ENCODE results near the gene CALU. TPM values are rescaled to one million over a fixed set of nuclear protein-coding genes. Genes with fewer than 3 reads are reported as not detected.

The CALU gene
- polyA plus RNA-seq, 1 donor = 214 TPM

GRCh38 chr7:128725531-128725930 is 13.6 kb upstream of the CALU start:
- DNase-seq = no peak

- no peak for DNase-seq
These were observed 13.0 kb upstream of the CALU start for GRCh38 chr7:128726059-128726736.

- DNase-seq = no peak
These were observed 12.5 kb upstream of the CALU start for GRCh38 chr7:128726737-128727072.

- no peak for DNase-seq
These were observed 11.9 kb upstream of the CALU start for GRCh38 chr7:128727239-128727638.

GRCh38 chr7:128728598-128728997 is 10.6 kb upstream of the CALU start:
- no peak for DNase-seq

- DNase-seq = no peak
These were observed 9.7 kb upstream of the CALU start for GRCh38 chr7:128729494-128729893.

GRCh38 chr7:128731184-128731583 is 8.0 kb upstream of the CALU start:
- DNase-seq = no peak

GRCh38 chr7:128732521-128733277 is 6.5 kb upstream of the CALU start:
- DNase-seq = no peak

GRCh38 chr7:128733278-128733645 is 5.9 kb upstream of the CALU start:
- DNase-seq = no peak

GRCh38 chr7:128734890-128735289 is 4.3 kb upstream of the CALU start:
- no peak for DNase-seq

GRCh38 chr7:128735436-128735835 is 3.7 kb upstream of the CALU start:
- DNase-seq = no peak

GRCh38 chr7:128737441-128737840 is 1.7 kb upstream of the CALU start:
- DNase-seq = no peak

- DNase-seq = no peak
These were observed 1.2 kb upstream of the CALU start for GRCh38 chr7:128737867-128738385.

GRCh38 chr7:128738570-128739047 is 550 bp upstream of the CALU start:
- no peak for DNase-seq

GRCh38 chr7:128739990-128740682 is 977 bp downstream of the CALU start:
- no peak for DNase-seq

- DNase-seq = no peak
These were observed 1.8 kb downstream of the CALU start for GRCh38 chr7:128740996-128741395.

GRCh38 chr7:128741491-128741890 is 2.3 kb downstream of the CALU start:
- DNase-seq = no peak

- no peak for DNase-seq
These were observed 3.0 kb downstream of the CALU start for GRCh38 chr7:128742206-128742605.

- DNase-seq = no peak
These were observed 4.1 kb downstream of the CALU start for GRCh38 chr7:128743112-128743772.

GRCh38 chr7:128744366-128744905 is 5.3 kb downstream of the CALU start:
- no peak for DNase-seq

- DNase-seq = no peak
These were observed 6.5 kb downstream of the CALU start for GRCh38 chr7:128745706-128746105.

GRCh38 chr7:128747327-128748079 is 8.3 kb downstream of the CALU start:
- DNase-seq = no peak
